Fibroblast of lung (primary cell): Measurements from ENCODE around the gene COX7B2.

Experiments used
- EZH2 ChIP-seq: IDR thresholded peaks from 2 replicates; pipeline ENCODE4 v1.5.1; 2012; ENCODE audit warnings: low read length, control low read depth, mild to moderate bottlenecking; ENCODE audit errors: missing control alignments
- TF ChIP-seq, protein P1 (sequence below), 2 donors: IDR thresholded peaks in 1 of 2; conservative IDR thresholded peaks in 1 of 2; 1 replicate in 1 of 2; 2 replicates in 1 of 2; pipeline ENCODE4 v1.5.1; 2011 to 2012; ENCODE audit warnings: low read length in 2 of 2, control low read depth in 1 of 2, inconsistent platforms in 1 of 2, low read depth in 1 of 2, mild to moderate bottlenecking in 1 of 2

DNA sequence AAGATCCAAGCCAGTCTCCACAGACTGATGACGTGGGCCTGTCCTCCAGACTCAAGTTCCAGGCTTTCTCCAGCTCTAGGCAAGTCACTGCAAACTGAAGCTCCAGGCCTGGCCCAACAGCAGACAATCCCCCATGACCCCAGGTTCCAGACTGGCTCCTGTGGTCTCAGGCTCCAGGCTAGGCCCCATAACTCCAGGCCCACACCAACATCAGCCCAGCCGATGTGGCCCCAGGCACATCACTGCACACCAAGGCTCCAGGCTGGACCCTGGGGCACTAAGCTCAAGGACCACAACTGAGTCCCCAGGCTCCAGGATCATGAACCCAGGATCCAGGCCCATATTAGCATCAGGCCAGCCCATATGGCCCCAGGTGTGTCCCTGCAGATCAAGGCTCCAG is 143.6 kb downstream of the COX7B2 start:
- TF ChIP-seq, protein P1, sequence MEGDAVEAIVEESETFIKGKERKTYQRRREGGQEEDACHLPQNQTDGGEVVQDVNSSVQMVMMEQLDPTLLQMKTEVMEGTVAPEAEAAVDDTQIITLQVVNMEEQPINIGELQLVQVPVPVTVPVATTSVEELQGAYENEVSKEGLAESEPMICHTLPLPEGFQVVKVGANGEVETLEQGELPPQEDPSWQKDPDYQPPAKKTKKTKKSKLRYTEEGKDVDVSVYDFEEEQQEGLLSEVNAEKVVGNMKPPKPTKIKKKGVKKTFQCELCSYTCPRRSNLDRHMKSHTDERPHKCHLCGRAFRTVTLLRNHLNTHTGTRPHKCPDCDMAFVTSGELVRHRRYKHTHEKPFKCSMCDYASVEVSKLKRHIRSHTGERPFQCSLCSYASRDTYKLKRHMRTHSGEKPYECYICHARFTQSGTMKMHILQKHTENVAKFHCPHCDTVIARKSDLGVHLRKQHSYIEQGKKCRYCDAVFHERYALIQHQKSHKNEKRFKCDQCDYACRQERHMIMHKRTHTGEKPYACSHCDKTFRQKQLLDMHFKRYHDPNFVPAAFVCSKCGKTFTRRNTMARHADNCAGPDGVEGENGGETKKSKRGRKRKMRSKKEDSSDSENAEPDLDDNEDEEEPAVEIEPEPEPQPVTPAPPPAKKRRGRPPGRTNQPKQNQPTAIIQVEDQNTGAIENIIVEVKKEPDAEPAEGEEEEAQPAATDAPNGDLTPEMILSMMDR (conservative IDR thresholded peaks at IDR 0.05 in 1 of 2, IDR thresholded peaks at IDR 0.05 in 1 of 2; ENCODE audit: low read depth in 1 of 2, low read length in 2 of 2) = no peak
- no peak for TF ChIP-seq EZH2
